Measurements from ENCODE around the gene NUFIP2. TPM values are rescaled to one million over a fixed set of nuclear protein-coding genes. Genes with fewer than 3 reads are reported as not detected.

The NUFIP2 gene
- total RNA-seq, 1 donor from 2014 or later, result 68.1 TPM

GRCh38 chr17:29245401-29245800 lies 48.5 kb downstream of the NUFIP2 start:
- TF ChIP-seq, protein P1, sequence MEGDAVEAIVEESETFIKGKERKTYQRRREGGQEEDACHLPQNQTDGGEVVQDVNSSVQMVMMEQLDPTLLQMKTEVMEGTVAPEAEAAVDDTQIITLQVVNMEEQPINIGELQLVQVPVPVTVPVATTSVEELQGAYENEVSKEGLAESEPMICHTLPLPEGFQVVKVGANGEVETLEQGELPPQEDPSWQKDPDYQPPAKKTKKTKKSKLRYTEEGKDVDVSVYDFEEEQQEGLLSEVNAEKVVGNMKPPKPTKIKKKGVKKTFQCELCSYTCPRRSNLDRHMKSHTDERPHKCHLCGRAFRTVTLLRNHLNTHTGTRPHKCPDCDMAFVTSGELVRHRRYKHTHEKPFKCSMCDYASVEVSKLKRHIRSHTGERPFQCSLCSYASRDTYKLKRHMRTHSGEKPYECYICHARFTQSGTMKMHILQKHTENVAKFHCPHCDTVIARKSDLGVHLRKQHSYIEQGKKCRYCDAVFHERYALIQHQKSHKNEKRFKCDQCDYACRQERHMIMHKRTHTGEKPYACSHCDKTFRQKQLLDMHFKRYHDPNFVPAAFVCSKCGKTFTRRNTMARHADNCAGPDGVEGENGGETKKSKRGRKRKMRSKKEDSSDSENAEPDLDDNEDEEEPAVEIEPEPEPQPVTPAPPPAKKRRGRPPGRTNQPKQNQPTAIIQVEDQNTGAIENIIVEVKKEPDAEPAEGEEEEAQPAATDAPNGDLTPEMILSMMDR (IDR thresholded peaks at IDR 0.05; ENCODE audit: unreplicated experiment), result no peak
- Mint-ChIP-seq H3K9me3 (ENCODE audit: unreplicated experiment) (no peaks in the 10 kb centered on the region), H3K36me3 (ENCODE audit: low read depth, unreplicated experiment) (peaks cover 4% of the 10 kb centered on the region), H3K27me3 (ENCODE audit: unreplicated experiment) (peaks cover 1% of the 10 kb centered on the region), H3K27ac (ENCODE audit: unreplicated experiment) (no peak overlapping the region), H3K4me1 (ENCODE audit: unreplicated experiment) (no peaks in the 10 kb centered on the region), H3K4me3 (ENCODE audit: unreplicated experiment) (no peak overlapping the region)
- no peak for DNase-seq (ENCODE audit: low spot score)

DNA sequence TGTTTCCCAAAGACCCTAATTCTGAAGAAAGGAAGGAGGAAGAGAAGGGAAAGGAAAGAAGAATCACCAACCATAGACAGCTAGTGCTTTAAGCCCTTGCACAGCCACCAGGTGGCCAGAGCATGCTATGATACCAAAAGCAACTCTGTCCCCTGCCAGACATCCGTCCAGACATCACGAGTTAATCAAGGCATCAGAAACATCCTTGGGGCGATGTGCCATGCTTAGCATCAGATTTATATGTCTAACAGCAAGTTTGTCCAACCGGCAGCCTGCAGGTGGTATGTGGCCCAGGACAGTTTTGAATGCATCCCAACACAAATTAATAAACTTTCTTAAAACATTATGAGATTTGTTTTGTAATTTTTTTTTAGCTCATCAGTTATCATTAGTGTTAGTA lies 50.2 kb downstream of the NUFIP2 start:
- H3K27me3 Mint-ChIP-seq (ENCODE audit: unreplicated experiment), result no peaks in the 10 kb centered on the region
- no peak overlapping the region for H3K27ac Mint-ChIP-seq (ENCODE audit: unreplicated experiment)
- no peak overlapping the region for H3K4me3 Mint-ChIP-seq (ENCODE audit: unreplicated experiment)
- TF ChIP-seq, protein P1 (IDR thresholded peaks at IDR 0.05; ENCODE audit: unreplicated experiment), result peak; percentile 24
- DNase-seq (ENCODE audit: low spot score), result no peak
- peaks cover 4% of the 10 kb centered on the region for H3K36me3 Mint-ChIP-seq (ENCODE audit: low read depth, unreplicated experiment)
- H3K4me1 Mint-ChIP-seq (ENCODE audit: unreplicated experiment), result no peaks in the 10 kb centered on the region
- no peaks in the 10 kb centered on the region for H3K9me3 Mint-ChIP-seq (ENCODE audit: unreplicated experiment)

DNA sequence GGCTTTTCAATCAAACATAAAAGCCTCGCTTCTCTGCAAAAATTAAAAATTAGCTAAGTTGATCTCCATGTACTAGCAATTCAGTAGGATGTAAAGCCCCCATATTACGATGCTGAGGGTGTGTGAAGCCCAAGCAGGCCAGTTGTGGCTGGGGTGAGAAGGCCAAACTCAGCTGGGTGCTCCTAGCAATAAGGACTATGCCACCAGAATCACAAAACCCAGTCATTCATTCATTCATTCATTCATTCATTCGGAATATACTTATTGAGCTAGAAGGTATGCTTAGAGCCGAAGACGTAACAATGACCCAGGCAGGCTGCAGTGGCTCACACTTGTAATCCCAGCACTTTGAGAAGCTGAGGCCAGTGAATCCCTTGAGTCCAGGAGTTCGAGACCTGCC lies 51.2 kb downstream of the NUFIP2 start:
- H3K4me1 Mint-ChIP-seq (ENCODE audit: unreplicated experiment), result no peaks in the 10 kb centered on the region
- TF ChIP-seq, protein P1 (IDR thresholded peaks at IDR 0.05; ENCODE audit: unreplicated experiment), result no peak
- no peak overlapping the region for H3K4me3 Mint-ChIP-seq (ENCODE audit: unreplicated experiment)
- H3K36me3 Mint-ChIP-seq (ENCODE audit: low read depth, unreplicated experiment), result peaks cover 4% of the 10 kb centered on the region
- H3K27ac Mint-ChIP-seq (ENCODE audit: unreplicated experiment), result no peak overlapping the region
- H3K27me3 Mint-ChIP-seq (ENCODE audit: unreplicated experiment), result no peaks in the 10 kb centered on the region
- DNase-seq (ENCODE audit: low spot score), result no peak
- H3K9me3 Mint-ChIP-seq (ENCODE audit: unreplicated experiment), result no peaks in the 10 kb centered on the region

DNA sequence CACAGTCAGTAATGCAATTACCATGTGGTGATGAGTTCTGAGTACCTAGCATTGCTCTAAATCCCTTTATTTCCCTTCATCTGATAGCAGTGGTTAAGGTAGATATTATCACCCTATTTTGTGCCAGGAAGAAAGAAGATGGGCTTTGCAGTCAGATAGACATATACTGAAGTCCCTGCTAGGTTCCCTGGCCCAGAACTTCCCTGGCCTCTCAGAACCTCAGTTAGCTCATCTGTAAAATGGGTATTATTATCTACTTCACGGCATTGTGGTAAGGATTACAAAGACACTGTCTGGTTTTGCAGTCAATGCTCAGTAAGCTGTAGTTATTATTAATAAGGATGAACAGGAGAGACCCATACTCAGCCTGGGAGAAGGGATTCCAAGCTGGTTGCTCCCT lies 51.9 kb downstream of the NUFIP2 start:
- H3K27ac Mint-ChIP-seq (ENCODE audit: unreplicated experiment), result no peak overlapping the region
- no peak overlapping the region for H3K4me3 Mint-ChIP-seq (ENCODE audit: unreplicated experiment)
- no peaks in the 10 kb centered on the region for H3K4me1 Mint-ChIP-seq (ENCODE audit: unreplicated experiment)
- TF ChIP-seq, protein P1 (IDR thresholded peaks at IDR 0.05; ENCODE audit: unreplicated experiment), result no peak
- H3K36me3 Mint-ChIP-seq (ENCODE audit: low read depth, unreplicated experiment), result no peaks in the 10 kb centered on the region
- no peaks in the 10 kb centered on the region for H3K9me3 Mint-ChIP-seq (ENCODE audit: unreplicated experiment)
- no peaks in the 10 kb centered on the region for H3K27me3 Mint-ChIP-seq (ENCODE audit: unreplicated experiment)
- DNase-seq (ENCODE audit: low spot score), result no peak

GRCh38 chr17:29240968-29241963 lies 52.7 kb downstream of the NUFIP2 start:
- no peak for DNase-seq (ENCODE audit: low spot score)
- TF ChIP-seq, protein P1 (IDR thresholded peaks at IDR 0.05; ENCODE audit: unreplicated experiment), result no peak

More at GRCh38 chr17:29240968-29241963, 52.7 kb downstream of the NUFIP2 start:
- Mint-ChIP-seq H3K9me3 (ENCODE audit: unreplicated experiment) (no peaks in the 10 kb centered on the region), H3K27ac (ENCODE audit: unreplicated experiment) (no peak overlapping the region), H3K4me1 (ENCODE audit: unreplicated experiment) (no peaks in the 10 kb centered on the region), H3K36me3 (ENCODE audit: low read depth, unreplicated experiment) (no peaks in the 10 kb centered on the region), H3K4me3 (ENCODE audit: unreplicated experiment) (no peak overlapping the region), H3K27me3 (ENCODE audit: unreplicated experiment) (no peaks in the 10 kb centered on the region)
